ENCODE data around the gene GALK1.
A peak's percentile ranks its signal among the peaks of the same experiment; 100 is the strongest.

GALK1 gene

DNA sequence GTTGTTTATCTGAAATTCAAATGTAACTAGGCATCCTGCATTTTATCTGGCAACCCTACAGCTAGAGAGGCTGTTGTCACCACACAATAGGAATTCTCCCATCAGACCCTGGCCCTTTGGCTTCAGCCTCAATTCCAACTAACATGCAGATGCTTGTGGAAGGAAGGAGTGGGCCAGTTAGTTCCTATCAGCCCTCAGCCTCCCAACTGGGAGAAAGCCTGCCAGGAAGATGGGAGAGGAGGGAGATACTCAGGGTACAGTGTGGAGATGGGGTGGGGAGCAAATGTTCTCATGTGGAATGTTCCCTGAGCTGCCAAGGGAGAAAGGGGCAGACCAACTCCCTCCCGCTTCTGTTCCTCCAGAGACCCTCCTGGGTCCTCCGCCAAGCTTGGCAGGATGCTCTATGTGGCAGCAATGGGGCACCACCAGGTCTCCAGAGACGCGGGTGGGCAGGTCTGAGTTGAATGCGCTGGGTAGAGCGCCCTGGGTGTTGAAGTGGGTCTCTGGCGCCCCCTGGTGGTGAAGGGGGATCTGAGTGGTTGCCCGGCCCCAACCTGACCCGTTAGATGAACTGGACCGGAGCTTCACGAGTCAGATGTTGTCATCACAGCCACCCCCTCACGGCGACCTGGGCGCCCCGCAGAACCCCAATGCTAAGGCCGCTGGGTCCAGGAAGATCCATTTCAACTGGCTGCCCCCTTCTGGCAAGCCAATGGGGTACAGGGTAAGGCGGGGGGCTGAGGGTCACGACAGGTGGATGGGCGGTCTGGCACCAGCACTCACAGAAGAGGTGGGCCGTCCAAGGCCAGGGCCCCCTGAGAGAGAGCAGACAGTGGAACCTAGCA is 15.2 kb downstream of the GALK1 start:
- peak; percentile 83 for DNase-seq (ENCODE audit: low spot score)

DNA sequence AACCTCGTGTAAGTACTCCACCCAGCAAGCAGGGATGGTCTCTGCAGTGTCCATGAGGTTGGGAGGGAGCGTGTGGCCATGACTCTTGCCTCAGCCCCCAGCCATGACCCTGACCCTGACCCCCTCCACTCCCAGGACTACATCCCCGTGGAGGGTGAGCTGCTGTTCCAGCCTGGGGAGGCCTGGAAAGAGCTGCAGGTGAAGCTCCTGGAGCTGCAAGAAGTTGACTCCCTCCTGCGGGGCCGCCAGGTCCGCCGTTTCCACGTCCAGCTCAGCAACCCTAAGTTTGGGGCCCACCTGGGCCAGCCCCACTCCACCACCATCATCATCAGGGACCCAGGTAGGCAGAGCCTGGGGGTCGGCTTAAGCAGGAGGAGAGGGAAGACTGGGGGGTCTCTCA is 16.3 kb downstream of the GALK1 start:
- no peak for DNase-seq (ENCODE audit: low spot score)

DNA sequence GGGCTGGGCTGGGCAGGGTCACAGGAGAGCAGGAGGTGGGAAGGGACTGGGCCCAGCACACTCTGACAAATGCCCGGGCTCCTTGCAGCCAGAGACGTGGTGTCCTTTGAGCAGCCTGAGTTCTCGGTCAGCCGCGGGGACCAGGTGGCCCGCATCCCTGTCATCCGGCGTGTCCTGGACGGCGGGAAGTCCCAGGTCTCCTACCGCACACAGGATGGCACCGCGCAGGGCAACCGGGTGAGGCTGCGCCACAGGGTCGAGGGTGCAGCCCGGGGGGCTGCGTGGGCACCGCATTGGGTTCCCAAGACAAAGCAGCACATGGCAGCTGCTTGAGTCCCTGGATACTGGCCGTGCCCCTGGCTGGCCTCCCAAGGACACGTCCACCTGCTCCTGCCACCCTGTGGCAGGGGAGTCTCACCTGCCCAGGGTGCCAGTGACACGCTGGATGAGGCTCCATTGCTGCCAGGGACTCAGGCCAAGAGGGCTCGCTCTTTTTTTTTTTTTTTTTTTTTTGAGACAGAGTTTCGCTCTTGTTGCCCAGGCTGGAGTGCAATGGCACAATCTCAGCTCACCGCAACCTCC is 21.3 kb downstream of the GALK1 start:
- no peak for DNase-seq (ENCODE audit: low spot score)

DNA sequence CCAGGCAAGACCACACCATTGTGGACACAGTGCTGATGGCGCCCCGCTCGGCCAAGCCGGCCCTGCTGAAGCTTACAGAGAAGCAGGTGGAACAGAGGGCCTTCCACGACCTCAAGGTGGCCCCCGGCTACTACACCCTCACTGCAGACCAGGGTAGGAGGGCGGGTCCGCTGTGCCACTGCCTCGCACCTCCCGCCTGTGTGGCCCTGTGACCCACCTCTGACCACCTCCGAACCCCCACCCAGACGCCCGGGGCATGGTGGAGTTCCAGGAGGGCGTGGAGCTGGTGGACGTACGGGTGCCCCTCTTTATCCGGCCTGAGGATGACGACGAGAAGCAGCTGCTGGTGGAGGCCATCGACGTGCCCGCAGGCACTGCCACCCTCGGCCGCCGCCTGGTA is 22.7 kb downstream of the GALK1 start:
- no peak for DNase-seq (ENCODE audit: low spot score)

DNA sequence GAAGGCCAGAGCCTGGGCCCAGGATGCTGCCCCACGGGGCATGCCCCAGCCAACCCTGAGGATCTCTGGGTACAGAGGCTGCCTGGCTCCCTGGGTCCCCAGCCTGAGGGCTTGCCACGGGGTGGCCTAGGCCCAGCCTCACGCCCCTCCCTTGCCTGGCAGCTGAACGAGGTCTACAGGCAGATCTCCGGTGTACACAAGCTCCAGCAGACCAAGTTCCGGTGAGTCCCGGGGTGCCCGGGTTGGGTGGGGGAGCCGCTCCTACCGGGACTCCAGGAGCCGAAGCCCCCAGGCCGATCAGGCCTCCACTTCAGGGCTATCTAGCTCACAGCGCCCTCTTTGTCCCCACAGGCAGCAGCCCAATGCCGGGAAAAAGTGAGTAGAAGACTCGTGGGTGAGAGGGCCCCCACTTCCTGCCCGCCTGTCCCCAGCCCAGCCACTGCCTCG is 24.3 kb downstream of the GALK1 start:
- DNase-seq (ENCODE audit: low spot score): no peak

DNA sequence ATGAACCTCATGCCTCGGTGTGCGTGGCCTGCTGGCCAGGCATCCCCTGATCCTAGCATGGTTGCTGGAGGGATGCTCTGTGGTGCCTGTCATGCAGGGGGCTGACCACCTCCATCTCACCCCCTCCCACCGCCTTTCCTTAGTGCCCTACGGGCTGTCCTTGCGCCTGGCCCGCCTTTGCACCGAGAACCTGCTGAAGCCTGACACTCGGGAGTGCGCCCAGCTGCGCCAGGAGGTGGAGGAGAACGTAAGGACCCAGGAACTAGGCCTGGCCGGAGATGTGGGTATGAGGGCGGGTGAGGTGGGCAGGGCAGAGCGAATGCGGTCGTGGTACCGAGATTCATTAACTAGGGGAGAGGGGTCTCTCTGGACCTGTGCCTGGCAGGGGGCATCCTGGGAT is 24.8 kb downstream of the GALK1 start:
- DNase-seq (ENCODE audit: low spot score): no peak

DNA sequence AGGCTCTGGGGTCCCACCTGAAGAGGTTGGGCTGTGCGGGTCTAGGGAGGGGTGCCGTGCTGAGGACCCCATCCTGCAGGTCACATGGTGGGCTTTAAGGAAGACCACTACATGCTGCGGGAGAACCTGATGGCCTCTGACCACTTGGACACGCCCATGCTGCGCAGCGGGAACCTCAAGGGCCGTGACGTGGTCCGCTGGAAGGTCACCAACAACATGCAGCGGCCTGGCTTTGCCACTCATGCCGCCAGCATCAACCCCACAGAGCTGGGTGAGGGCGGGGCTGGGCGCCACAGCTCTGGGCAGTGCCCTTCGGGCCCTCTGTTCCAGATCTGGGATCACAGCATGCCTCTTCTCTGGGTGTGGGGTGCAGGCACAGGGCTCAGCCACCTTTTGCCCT is 25.2 kb downstream of the GALK1 start:
- no peak for DNase-seq (ENCODE audit: low spot score)

DNA sequence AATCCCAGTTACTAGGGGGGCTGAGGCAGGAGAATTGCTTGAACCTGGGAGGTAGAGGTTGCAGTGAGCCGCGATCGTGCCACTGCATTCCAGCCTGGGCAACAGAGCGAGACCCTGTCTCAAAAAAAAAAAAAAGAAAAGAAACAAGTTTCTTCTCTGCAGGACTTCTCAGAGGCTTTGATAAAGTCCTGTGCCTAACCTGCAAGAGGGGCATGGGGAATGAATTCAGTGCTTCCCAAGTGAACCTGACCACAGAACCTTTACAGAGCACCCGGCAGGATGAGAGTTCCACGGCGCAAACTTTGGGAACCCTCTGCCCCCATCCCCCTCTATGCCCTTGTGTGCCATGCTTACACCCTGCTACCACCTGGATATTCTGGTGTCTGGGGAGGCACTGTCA is 25.8 kb downstream of the GALK1 start:
- no peak for DNase-seq (ENCODE audit: low spot score)

DNA sequence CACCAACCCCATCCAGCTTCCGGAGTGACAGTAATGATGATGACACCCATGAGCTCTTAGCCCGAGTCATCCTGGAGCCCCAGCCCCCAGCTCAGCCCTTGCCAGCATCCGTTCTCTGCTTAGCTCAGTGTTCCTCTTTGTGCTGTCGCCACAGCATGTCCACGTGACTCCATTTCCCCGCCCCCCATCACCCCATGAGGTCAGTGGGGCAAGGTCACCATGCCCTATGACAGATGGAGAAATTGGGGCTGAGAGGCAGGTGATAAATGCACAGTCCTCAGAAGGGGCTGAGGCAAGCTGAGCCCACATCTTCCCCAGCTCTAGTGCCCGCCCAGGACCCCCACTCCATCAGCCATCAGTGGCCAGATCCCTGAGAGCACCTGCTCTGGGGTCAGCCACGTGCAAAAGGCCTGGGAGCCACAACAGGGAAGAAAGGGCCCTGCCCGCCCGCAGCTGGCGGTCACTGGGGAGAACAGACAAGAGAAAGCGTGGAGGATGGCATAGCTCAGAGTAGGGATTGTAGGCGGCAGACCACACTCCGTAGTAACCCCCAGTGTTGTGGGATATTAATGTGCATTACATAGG is 26.7 kb downstream of the GALK1 start:
- DNase-seq (ENCODE audit: low spot score): no peak

DNA sequence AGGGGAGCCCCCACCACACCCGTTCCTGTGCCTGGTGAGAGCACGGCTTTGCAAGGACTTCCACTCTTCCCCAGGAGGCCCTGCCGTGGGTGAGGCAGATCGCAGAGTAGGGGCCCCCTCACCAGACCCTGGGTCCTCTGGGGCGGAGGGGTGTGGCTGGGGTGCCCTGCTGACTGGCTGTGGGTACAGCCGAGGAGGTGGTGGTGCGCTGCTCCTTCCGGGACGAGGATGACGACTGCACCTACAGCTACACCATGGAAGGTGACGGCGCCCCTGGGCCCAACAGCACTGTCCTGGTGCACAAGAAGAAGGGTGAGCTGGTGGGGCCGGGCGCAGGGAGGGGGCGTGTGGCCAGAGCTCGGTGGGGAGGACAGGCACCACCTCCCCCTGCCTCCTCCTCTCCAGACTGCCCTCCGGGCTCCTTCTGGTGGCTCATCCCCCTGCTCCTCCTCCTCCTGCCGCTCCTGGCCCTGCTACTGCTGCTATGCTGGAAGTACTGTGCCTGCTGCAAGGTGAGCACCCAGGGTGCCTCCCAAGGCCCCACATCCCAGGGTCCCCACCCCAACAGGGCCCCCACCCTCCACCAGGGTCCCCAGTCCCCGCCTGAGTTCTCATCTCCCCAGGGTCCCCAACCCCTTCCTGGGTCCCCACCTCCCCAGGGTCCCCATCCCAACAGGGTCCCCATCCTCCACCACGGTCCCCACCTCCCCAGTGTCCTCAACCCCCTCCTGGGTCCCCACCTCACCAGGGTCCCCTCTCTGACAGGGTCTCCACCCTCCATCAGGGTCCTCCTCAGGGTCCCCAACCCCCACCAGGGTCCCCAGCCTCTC is 27.6 kb downstream of the GALK1 start:
- DNase-seq (ENCODE audit: low spot score): no peak

DNA sequence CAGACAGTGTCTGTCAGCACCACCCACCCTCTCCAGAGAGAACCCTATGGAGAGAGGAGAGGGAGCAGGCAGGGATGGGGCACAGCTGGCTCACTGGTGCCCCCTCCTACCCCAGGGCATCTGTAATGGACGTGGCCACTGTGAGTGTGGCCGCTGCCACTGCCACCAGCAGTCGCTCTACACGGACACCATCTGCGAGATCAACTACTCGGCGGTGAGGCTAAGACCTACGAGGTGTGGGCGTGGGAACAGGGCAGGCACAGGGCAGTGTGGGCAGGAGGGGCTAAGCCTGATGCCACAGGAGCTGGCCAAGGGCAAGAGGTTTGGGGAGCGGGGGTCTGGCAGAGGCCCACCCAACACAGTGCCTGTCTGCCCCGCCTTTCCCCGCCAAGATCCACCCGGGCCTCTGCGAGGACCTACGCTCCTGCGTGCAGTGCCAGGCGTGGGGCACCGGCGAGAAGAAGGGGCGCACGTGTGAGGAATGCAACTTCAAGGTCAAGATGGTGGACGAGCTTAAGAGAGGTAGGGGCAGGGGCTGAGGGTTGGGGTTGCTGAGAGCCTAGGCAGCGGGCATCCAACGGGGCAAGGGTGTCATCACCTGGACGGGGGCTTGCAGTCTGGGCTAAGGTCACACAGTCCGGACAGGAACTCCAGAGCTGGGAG is 28.7 kb downstream of the GALK1 start:
- DNase-seq (ENCODE audit: low spot score): no peak

DNA sequence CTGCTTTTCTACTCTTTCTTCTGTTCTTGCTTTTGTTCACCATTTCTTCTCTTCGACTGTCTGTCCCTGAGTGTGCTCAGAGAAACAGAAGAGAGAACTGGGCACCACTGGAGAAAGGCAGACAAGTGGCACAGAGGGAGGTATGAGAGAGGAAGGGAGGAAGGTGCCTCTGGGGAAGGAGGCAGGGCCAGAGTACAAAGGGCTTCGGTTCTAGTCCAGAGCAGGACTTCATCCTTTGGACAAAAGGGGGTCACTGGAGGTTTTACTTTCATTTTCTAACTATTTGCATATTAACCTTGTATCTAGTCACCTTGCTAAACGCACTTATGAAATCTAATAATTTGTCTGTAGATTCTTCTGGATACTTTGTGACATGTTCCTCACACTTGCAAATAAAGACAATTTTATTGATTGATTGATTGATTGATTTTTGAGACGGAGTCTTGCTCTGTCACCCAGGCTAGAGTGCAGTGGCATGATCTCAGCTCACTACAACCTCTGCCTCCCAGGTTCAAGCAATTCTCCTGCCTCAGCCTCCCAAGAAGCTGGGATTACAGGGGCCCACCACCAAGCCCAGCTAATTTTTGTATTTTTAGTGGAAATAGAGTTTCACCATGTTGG is 30.2 kb downstream of the GALK1 start:
- DNase-seq (ENCODE audit: low spot score): no peak

DNA sequence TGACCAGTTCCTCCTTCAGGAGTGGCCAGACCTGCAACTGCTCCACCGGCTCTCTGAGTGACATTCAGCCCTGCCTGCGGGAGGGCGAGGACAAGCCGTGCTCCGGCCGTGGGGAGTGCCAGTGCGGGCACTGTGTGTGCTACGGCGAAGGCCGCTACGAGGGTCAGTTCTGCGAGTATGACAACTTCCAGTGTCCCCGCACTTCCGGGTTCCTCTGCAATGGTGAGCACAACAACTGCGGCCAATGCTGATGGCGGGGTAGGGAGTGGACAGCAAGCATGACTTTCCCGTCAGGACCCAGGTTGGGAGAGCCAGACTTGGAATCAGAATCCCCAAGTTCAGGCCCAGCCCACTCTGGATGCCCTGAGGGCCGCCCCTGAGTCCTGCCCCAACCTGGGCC is 31.5 kb downstream of the GALK1 start:
- DNase-seq (ENCODE audit: low spot score): no peak

DNA sequence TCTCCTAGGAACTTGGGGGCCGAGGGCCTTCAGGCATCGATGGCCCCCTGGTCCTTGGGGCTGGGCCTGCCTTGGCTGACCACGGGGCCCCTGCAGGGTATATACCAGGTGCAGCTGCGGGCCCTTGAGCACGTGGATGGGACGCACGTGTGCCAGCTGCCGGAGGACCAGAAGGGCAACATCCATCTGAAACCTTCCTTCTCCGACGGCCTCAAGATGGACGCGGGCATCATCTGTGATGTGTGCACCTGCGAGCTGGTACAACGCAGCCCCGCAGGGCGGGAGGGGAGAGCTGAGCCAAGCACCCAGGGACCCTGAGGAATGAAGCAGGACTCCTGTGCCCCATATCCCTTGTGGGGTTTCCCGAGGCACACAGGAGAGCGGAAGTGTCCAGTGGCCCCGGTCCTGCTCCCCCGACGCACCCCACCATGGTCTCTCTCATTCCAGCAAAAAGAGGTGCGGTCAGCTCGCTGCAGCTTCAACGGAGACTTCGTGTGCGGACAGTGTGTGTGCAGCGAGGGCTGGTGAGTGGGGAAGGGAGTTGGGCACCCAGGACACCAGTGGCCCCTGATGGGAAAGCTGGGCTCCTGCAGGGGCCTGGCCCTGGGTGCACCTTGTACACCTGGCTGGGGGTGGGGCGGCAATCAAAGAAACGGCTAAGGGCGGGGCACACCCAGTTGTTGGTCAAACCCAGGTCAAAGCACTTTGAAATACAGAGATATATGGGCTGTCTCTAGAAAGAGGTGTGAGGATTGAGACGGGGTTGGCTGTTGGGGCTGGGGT is 33.1 kb downstream of the GALK1 start:
- DNase-seq (ENCODE audit: low spot score): no peak

DNA sequence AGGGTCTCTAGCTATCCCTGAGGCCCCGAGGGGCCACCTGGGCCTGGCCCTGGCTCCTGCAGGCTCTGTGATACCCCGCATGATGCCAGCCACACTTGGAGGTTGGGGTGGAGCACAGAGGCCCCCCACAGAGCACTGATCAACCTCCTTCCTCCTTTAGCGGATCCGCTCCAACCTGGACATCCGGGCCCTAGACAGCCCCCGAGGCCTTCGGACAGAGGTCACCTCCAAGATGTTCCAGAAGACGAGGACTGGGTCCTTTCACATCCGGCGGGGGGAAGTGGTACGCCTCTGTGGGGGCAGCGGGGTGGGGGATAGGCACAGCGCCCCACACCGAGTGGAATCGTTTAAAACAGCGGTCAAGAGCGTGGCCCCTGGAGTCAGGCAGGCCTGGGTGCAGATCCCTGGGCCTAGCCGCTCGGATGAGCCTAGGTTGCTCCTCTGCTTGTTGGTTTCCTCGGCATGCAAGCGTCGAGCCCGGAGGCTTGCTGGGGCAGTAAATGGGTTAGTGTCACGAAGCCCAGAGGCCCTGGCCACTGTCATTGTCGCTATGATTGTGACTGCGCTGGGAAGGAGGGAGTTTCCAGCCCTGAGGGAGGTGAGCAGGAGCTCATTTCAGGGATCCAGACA is 33.8 kb downstream of the GALK1 start:
- no peak for DNase-seq (ENCODE audit: low spot score)

DNA sequence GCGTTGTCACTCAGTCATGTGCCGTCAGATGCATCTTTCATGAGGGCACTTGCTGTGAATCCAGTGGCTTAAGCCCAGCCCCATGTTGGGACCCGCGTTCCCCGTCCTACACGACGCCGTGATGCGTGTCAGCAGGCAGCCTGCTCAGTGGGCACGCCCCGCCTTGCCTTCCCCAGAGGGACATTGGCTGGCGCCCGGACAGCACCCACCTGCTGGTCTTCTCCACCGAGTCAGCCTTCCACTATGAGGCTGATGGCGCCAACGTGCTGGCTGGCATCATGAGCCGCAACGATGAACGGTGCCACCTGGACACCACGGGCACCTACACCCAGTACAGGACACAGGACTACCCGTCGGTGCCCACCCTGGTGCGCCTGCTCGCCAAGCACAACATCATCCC is 34.9 kb downstream of the GALK1 start:
- DNase-seq (ENCODE audit: low spot score): no peak

DNA sequence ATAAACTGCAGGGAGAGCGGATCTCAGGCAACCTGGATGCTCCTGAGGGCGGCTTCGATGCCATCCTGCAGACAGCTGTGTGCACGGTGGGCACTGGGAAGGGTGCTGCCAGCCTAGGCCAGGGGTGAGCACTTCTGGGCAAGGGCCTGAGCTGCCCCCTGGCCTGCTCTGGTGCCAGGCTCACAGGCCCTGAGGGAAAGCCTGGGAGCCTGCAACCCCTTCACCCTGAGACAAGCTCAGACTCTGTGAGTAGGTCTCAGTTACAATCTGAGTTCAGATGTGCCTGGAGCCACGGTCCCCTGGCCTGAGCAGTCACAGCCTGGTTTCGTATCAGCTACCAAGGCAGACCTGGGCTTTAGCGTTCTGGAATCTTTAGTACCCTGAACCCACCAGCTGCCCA is 35.6 kb downstream of the GALK1 start:
- no peak for DNase-seq (ENCODE audit: low spot score)

DNA sequence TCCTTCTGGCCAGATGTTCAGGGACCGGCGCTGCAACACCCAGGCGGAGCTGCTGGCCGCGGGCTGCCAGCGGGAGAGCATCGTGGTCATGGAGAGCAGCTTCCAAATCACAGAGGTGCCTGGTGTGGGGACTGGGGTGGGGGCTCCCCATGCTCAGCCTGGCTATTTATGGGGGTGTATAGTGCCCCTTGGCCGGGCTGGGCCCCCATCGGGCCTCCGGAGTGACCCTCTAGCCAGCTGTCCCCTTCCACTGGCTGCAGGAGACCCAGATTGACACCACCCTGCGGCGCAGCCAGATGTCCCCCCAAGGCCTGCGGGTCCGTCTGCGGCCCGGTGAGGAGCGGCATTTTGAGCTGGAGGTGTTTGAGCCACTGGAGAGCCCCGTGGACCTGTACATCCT is 37.6 kb downstream of the GALK1 start:
- no peak for DNase-seq (ENCODE audit: low spot score)

DNA sequence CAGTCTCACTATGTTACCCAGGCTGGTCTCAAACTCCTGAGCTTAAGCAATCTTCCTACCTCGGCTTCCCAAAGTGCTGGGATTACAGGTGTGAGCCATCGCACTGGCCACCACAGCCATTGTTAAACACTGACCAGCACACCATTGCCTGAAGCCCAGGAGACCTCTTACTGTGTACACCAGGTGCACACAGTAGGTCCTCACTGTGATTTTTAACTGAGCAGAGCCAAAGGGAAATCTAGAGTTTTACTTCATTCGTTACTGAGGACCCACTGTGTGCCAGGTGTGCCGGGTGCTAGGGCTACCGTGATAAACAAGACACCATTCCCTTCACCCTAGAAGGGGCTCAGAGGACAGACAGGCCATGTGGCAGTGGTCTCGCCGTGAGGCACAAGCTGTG is 39.5 kb downstream of the GALK1 start:
- DNase-seq (ENCODE audit: low spot score): no peak
